Eye (tissue), 1 donor: ENCODE data around the gene IRF4.

Source experiments
- DNase-seq: peaks from one replicate; pipeline ENCODE4 v3.0.0-alpha.2; 2015

IRF4 gene

DNA sequence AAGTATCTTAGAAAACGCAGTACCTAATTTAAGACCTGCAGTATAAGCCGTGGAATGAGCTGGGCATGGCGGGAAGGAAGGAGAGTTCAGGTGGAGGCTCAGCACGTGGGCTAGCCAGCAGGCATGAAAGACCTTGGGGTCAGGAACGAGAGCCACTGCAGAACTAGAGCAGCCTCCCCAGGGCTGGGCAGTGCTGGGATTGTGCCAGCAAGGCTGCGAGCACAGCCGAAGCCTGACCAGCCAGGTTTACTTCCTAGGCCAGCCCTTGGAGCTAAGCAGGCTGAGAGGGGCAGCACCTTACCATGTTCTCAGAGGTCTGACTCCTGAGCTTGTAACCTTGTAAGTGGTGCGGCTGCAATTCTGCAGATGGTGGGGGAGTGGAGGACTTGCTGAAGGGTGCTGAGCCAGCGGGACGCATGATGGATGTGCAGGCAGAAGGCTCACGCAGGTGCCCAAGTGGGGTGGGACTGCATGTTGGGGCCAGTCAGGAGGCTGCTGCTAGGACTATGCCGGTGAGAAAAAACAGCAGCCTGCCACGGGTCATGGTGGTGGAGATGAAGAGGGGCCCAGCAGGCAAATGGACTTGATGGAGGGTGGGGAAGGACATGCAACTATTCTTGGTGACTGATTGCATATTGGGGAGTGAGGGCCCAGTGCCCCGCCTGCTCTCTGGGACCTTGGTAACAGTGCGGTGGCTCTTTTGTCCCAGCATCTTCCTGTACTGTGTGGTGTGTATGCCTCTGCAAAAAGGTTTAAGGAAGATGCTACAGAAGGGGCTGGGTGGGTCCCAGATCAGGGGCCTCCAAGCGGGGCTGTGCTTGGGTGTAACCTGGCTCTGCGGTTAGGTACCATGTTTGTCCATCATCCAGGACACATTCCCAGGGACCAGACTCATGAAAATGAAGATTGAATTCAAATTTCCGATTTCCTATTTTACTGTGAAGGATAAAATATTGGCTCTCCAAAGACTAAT lies 37.6 kb upstream of the IRF4 start:
- DNase-seq: no peak

GRCh38 chr6:354631-355280 lies 36.8 kb upstream of the IRF4 start:
- no peak for DNase-seq

- peak; percentile 40 for DNase-seq
Observed at GRCh38 chr6:355373-356208, 36.0 kb upstream of the IRF4 start.

DNA sequence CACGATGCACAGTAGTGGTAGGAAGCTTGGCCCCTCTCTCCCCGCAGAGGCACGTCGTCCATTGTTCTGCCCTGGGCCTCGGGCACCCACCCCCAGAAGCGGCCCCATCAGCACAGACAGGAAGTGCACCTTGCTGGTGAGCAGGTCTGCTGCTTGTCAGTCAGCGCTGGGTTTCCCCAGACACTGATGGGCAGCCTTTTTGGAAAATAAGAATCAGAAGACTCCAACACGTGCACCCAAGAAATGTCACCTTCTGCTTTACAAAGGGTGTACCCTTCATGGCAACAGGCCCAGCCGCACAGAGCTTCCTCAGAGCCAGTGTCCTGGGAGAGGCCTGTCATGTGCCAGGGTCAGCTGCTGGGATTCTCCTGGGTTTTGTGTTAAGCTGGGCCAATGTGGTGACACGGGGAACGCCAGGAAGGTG lies 34.7 kb upstream of the IRF4 start:
- DNase-seq: no peak

DNA sequence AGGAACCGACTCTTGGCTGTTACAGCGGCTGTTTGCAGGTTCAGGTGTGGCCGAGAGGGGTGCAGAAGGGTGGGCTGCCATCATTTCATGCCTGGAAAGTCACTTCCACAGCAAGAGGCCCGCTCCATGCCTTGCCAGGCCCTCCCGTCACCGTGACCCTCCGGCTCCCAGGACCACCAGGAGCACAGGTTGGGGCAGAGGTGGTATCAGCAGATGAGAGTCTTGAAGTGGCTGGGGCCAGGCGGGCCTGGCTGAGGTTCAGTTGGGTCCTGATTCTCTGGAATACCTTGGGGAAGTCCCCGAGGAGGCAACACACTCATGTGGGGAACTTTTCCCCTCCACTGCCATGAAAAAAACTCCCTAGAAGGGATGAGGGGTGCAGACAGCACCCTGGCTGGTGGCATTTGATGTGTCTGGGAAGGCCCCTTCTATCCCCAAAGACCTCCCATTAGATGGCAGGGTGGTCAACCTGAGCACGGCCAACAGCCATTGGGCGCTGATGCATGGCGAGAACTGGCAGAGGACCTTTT lies 34.2 kb upstream of the IRF4 start:
- no peak for DNase-seq

DNA sequence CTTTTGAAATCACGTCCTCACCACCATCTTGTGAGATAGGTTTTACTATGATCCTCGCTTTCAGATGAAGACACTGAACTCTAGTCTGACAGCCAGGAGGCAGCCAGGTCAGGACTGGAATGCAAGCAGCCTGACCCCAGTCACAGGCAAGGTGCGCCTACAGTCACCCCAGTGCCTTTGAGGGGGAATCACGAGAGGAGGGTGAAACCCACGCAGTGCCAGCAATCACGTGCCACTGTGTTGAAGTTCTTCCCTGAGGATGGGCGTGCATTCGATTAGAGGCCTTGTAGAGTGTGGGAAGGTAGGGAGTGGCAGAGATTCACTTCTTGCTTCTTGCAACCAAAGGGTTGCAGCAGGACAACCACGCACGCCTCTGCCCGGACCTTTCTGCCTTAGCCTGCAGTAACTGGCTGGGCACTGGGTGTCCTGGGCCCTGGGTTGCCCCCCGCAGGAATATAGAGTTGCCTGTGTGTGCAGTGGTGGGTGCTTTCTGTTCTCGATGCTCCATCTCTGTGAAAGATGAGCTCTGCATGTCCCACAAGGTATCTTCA lies 33.7 kb upstream of the IRF4 start:
- DNase-seq: no peak

- DNase-seq: no peak
Observed at GRCh38 chr6:358432-358831, 33.1 kb upstream of the IRF4 start.

DNA sequence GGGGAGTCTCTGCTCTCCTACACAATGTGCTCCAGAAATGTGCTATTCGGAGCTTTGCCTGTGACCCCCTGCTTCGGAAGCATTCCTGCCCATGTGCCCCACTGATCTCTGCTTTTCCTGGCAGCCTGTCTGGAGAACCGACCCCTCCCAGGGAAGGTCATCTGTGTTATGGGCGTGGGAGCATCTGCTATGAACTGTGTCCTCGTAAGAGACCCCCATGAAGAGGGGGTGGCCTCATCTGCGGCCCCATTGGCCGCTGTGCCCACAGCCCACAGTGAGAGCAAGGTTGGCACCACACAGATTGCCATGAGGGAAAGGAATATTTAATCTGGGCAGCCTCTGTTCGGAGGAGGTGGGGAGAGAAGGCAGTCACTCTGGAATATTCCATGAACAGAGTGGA lies 32.7 kb upstream of the IRF4 start:
- no peak for DNase-seq

GRCh38 chr6:359261-360035 lies 32.1 kb upstream of the IRF4 start:
- no peak for DNase-seq

- DNase-seq: no peak
Observed at GRCh38 chr6:360349-360748, 31.2 kb upstream of the IRF4 start.

DNA sequence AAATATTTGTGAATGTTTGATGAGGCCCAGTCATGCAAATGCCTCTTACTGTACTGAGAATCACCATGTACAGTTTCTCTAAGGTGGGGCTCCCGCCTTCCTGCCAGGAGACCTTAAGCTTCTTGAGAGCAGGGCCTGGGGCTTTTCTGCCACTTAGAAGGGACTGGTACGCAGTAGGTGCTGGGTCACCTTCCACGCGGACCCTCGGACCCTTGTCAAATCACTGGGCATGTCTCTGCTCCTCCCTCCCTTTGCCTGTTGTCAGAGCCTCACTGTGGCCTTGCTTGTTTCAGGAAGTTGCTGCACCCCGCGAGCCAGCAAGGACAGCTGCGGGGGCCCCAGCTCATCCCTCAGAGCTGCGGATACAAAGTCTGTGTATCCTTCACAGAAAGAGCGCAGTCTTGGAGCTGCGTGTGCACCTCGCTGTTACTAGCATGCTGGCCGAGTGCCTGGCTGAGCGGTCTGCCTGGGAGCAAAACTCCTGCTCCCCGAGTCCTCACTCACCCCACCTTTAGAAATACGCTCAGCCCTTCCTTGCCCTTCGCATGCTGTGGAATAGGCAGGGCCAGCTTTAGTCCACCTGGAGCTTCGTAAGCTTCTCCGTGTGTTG lies 30.7 kb upstream of the IRF4 start:
- no peak for DNase-seq

DNA sequence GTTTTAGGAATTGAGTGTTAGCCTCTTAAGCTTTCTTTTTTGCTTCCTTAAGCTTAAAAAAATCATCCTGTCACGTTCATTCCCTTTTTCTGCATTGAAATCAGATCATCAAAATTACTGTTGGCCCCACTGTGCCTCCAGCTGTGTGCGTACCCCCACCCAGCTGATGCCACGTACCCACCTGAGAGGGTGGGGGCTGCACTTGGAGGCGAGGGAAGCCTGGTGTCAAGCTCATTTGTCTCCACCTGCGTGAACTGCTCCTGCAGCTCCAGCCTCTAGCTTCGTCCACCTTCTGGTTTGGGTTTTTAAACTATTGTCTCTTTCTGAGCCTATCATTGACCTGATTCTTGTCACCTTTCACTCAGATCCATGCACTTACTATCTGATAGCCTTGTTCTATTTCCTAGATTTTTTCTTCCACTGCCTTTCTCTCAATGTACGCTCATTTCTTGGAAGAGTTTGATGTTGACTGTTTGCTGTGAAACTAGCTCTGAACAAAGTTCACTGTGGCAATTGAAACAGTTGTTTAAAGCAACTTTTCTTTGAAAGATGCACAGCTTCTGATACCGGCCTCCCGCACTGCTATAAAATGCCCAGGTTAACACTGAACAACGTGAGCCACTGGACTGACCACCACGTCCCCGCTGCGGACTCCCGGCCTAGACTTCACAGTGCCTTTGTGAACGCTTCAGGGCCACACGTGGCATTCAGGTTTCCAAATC lies 30.0 kb upstream of the IRF4 start:
- no peak for DNase-seq

GRCh38 chr6:362231-362923 lies 29.2 kb upstream of the IRF4 start:
- no peak for DNase-seq

- no peak for DNase-seq
Observed at GRCh38 chr6:362924-363249, 28.7 kb upstream of the IRF4 start.

GRCh38 chr6:363291-363690 lies 28.3 kb upstream of the IRF4 start:
- DNase-seq: no peak

- no peak for DNase-seq
Observed at GRCh38 chr6:363909-364308, 27.6 kb upstream of the IRF4 start.

GRCh38 chr6:364609-365540 lies 26.7 kb upstream of the IRF4 start:
- DNase-seq: no peak

GRCh38 chr6:365835-366234 lies 25.7 kb upstream of the IRF4 start:
- DNase-seq: no peak
